Heart left ventricle (tissue), 16 donors: ENCODE data around the gene TMEM92. TPM values are rescaled to one million over a fixed set of nuclear protein-coding genes. Genes with fewer than 3 reads are reported as not detected.

Source experiments
- ATAC-seq, 4 donors: fragments of 200-7000 bp; cut with Tn5 transposase; one replicate each; pipeline ENCODE4 v1.9.1; 2020 to 2022; ENCODE audit warnings: moderate library complexity in 4 of 4, mild to moderate bottlenecking in 3 of 4, moderate number of reproducible peaks in 1 of 4
- DNase-seq, 5 donors: peaks; one replicate each; pipeline ENCODE4 v3.0.0-alpha.2; 2020
- H3K27ac ChIP-seq, 12 donors: fragments of 200-600 bp; sonication (generic) in 4 of 12; one replicate each; pipeline versions ENCODE4 v1.5.0 to v1.8.0; 2016 to 2022; ENCODE audit warnings: mild to moderate bottlenecking in 2 of 12
- H3K27me3 ChIP-seq, 9 donors: fragments of 200-600 bp; sonication (generic) in 2 of 9; one replicate each; pipeline versions ENCODE4 v1.5.1 to v1.8.0; 2016 to 2022; ENCODE audit warnings: mild to moderate bottlenecking in 3 of 9
- H3K36me3 ChIP-seq, 9 donors: fragments of 200-600 bp; sonication (generic) in 2 of 9; one replicate each; pipeline versions ENCODE4 v1.5.0 to v1.8.0; 2018 to 2022; ENCODE audit warnings: mild to moderate bottlenecking in 2 of 9
- H3K4me1 ChIP-seq, 12 donors: fragments of 200-600 bp; sonication (generic) in 4 of 12; one replicate each; pipeline versions ENCODE4 v1.5.0 to v1.8.0; 2016 to 2022; ENCODE audit warnings: mild to moderate bottlenecking in 3 of 12
- H3K4me3 ChIP-seq, 12 donors: fragments of 200-600 bp; sonication (generic) in 4 of 12; one replicate each; pipeline versions ENCODE4 v1.5.0 to v1.8.0; 2017 to 2022; ENCODE audit warnings: mild to moderate bottlenecking in 9 of 12, moderate library complexity in 4 of 12
- H3K9me3 ChIP-seq, 12 donors: fragments of 200-600 bp; sonication (generic) in 4 of 12; one replicate each; pipeline versions ENCODE4 v1.5.0 to v1.8.0; 2016 to 2022; ENCODE audit warnings: mild to moderate bottlenecking in 1 of 12
- POLR2A ChIP-seq, 2 donors: fragments of 450-650 bp; IDR thresholded peaks; one replicate each; pipeline ENCODE4 v1.6.1; 2017; ENCODE audit warnings: antibody characterized with exemption in 2 of 2, mild to moderate bottlenecking in 2 of 2, moderate library complexity in 2 of 2
- WGBS, 4 donors: extraction: QIAGEN DNeasy Blood & Tissue Kit in 2 of 4; methylation state at CpG; one replicate each; pipeline versions ENCODE4 v1.1.5 to v1.1.7; 2013 to 2018; 5-methylcytosine and 5-hydroxymethylcytosine counted together
- intact Hi-C, 10 donors: fragments of 100-400 bp; cut with DNase I; formaldehyde crosslinking; loops; one replicate each; pipeline versions ENCODE4 v1.11.1 to v1.14.2; 2022
- polyA plus RNA-seq, 2 donors: library from polyadenylated mRNA; stranded (reverse); fragments of 200-250 nt; gene quantifications; one replicate each; pipeline ENCODE4 v1.2.3, GENCODE V29; 2013
- total RNA-seq, 9 donors: library from RNA; depleted of rRNA in 2 of 9; stranded (reverse); fragments of >200 nt in 2 of 9; fragmentation: NEBNext Ultra II Directional in 3 of 9; extraction: Animal tissue kit (Norgen Biotek cat#: 25700) in 3 of 9; gene quantifications; one replicate each; pipeline versions ENCODE4 v1.1.0 to v1.2.4, GENCODE V29; 2016 to 2023
- TF ChIP-seq, protein P1 (sequence below), 12 donors: fragments of 200-600 bp; sonication (generic) in 4 of 12; IDR thresholded peaks; one replicate each; pipeline versions ENCODE4 v1.5.0 to v1.8.0; 2018 to 2022; ENCODE audit warnings: antibody characterized with exemption in 12 of 12, mild to moderate bottlenecking in 5 of 12
- donor health status: ischemic (EF 13 %, LVEDD 7.1; RV severe dilation, severe dysfunction).
- donor health status: healthy with polysubstance abuse.
- donor health status: DM: no; HTN: yes; CAD: no.
- donor health status: DM: no; HTN: no; CAD: no.
- donor health status: ischemic (EF 25% LVEDD 6.9; RV normal size, moderate dysfunction).
- donor health status: ischemic (EF 25% LVEDD 5.7; RV mildly dilated, moderate dysfunction).
- donor health status: healthy.
- donor health status: DM: yes; HTN: yes; CAD: no.
- donor health status: ischemic (EF 35%, LVEDD 5.7; RV mildly dilated, moderate dysfunction).
- donor health status: nonischemic (EF 11% LVEDD 7.7; RV severe dilation, severe dysfunction).
- donor health status: DM: yes; HTN: yes; CAD: no.
- donor health status: PGD.
- donor health status: ischemic (EF 29% LVEDD 5.4; RV normal size, mild dysfunction).
- donor health status: nonischemic (EF 23%, LVEDD 6.1; RV moderate dilation, normal function).

Gene TMEM92
- total and polyA plus RNA-seq, 11 donors: 0.11 TPM; not detected in 10

GRCh38 chr17:50323060-50323459 lies 48.8 kb downstream of the TMEM92 start:
- Histone ChIP-seq H3K9me3 (no peaks in the 10 kb centered on the region), H3K27ac (no peak overlapping the region), H3K27me3 (no peaks in the 10 kb centered on the region), H3K4me3 (no peak overlapping the region), H3K4me1 (no peaks in the 10 kb centered on the region), H3K36me3 (no peaks in the 10 kb centered on the region)
- no peak for ATAC-seq
- DNase-seq: no peak
- no peak for TF ChIP-seq POLR2A (IDR thresholded peaks at IDR 0.05)
- TF ChIP-seq, protein P1, sequence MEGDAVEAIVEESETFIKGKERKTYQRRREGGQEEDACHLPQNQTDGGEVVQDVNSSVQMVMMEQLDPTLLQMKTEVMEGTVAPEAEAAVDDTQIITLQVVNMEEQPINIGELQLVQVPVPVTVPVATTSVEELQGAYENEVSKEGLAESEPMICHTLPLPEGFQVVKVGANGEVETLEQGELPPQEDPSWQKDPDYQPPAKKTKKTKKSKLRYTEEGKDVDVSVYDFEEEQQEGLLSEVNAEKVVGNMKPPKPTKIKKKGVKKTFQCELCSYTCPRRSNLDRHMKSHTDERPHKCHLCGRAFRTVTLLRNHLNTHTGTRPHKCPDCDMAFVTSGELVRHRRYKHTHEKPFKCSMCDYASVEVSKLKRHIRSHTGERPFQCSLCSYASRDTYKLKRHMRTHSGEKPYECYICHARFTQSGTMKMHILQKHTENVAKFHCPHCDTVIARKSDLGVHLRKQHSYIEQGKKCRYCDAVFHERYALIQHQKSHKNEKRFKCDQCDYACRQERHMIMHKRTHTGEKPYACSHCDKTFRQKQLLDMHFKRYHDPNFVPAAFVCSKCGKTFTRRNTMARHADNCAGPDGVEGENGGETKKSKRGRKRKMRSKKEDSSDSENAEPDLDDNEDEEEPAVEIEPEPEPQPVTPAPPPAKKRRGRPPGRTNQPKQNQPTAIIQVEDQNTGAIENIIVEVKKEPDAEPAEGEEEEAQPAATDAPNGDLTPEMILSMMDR (IDR thresholded peaks at IDR 0.05): no peak
- intact Hi-C loops: no loop called here
- 55 to 68% (median 56%) methylated on average over 5 of the region's 5 CpGs for WGBS, 4 donors

GRCh38 chr17:50325906-50326305 lies 51.6 kb downstream of the TMEM92 start:
- Histone ChIP-seq H3K27ac (no peak overlapping the region), H3K4me3 (no peak overlapping the region), H3K4me1 (no peaks in the 10 kb centered on the region), H3K9me3 (no peaks in the 10 kb centered on the region), H3K27me3 (no peaks in the 10 kb centered on the region), H3K36me3 (no peaks in the 10 kb centered on the region)
- intact Hi-C loops: no loop called here
- DNase-seq (no peak), ATAC-seq (no peak)
- 57 to 69% (median 62%) methylated on average over 4 of the region's 4 CpGs for WGBS, 4 donors
- TF ChIP-seq, protein P1 (IDR thresholded peaks at IDR 0.05): no peak
- no peak for TF ChIP-seq POLR2A (IDR thresholded peaks at IDR 0.05)

GRCh38 chr17:50326831-50327364 lies 52.6 kb downstream of the TMEM92 start:
- no peak for TF ChIP-seq POLR2A (IDR thresholded peaks at IDR 0.05)
- TF ChIP-seq, protein P1 (IDR thresholded peaks at IDR 0.05): no peak
- no peak overlapping the region for H3K4me3 ChIP-seq
- intact Hi-C loops: no loop called here
- DNase-seq (no peak), ATAC-seq (no peak)
- no peak overlapping the region for H3K27ac ChIP-seq
- H3K36me3 ChIP-seq: no peaks in the 10 kb centered on the region
- H3K9me3 ChIP-seq: no peaks in the 10 kb centered on the region
- 72 to 81% (median 73%) methylated on average over 9 of the region's 9 CpGs for WGBS, 4 donors
- no peaks in the 10 kb centered on the region for H3K27me3 ChIP-seq
- no peaks in the 10 kb centered on the region for H3K4me1 ChIP-seq

DNA sequence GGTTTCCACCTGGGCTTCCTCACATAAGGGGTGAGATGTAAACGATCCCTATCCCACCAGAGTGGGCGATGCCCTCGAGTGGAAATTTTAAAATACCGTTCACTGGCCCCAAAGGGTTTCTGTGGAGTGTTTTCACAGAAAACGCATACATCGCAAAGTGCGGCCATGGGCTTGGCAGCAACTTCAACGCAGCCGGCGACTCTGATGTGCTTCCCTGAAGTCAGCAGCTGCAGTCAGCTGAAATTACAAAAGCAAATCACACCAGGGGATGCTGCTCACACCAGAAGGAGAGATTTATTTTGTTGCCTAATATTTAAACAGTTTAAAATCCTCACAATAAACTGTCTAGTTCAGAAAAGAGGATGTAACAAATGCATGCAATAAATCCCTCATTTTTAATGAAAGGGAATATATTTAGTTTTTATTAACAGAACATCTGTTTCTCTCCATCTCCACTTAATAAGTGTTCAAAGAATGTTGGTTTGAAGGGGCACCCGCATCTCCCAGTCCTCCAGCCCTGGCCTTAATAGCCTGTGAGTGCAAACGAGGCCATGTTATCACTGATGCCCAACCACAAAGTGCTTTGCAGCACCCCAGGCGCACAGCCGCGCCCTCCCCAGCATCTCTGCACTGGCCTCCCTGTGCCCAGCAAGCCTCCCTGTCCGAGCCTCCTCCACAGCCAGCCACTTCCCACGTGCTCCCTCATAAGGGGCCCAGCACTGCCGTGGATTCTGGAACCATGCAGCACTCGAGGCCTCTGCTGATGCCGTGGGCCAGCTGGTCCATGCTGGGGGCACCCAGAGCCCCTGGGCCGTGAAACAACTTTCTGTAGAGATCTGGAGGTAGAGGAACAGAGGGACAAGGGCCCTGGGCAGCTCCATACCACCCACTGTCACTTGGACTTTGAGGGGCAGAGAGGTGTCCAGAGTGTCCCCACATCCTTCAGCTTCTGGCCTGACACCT lies 54.4 kb downstream of the TMEM92 start:
- intact Hi-C loops: no loop called here
- no peak for ATAC-seq
- TF ChIP-seq, protein P1 (IDR thresholded peaks at IDR 0.05): no peak
- TF ChIP-seq POLR2A (IDR thresholded peaks at IDR 0.05): no peak
- Histone ChIP-seq H3K9me3 (no peaks in the 10 kb centered on the region), H3K27me3 (no peaks in the 10 kb centered on the region), H3K4me1 (peaks cover 0 to 4% (median 0%) of the 10 kb centered on the region in 12 donors), H3K36me3 (no peaks in the 10 kb centered on the region), H3K27ac (no peak overlapping the region), H3K4me3 (no peak overlapping the region)
- 74 to 80% (median 78%) methylated on average over 20 to 21 of the region's 21 CpGs for WGBS, 4 donors
- no peak for DNase-seq
